GM19023 (cell line): Measurements from ENCODE around the gene PTGR1.

ENCODE experiments used
- ATAC-seq: cut with Tn5 transposase; IDR thresholded peaks from one replicate; pipeline ENCODE4 v1.9.1; 2021; ENCODE audit warnings: mild to moderate bottlenecking, moderate library complexity; ENCODE audit not compliant: unreplicated experiment

The PTGR1 gene

DNA sequence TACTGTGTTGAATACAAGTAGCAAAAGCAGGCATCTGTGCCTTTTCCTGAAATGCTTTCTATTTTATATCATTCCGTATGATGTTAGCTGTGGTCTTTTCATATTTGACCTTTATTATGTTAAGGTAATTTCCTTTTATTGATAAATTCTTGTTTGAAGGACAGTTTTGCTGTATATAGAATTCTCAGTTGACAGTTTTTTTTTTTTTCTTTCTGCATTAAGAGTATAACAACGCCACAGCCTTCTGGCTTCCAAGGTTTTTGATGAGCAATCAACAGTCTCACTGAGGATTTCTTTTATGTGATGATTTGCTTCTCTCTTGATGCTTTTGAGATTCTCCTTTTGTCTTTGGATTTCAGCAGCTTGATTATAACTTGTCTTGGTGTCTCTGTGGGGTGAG lies 50.8 kb downstream of the PTGR1 start:
- ATAC-seq = no peak

- no peak for ATAC-seq
These were observed 56.8 kb downstream of the PTGR1 start for GRCh38 chr9:111542497-111543254.

- no peak for ATAC-seq
These were observed 66.2 kb downstream of the PTGR1 start for GRCh38 chr9:111533099-111533790.

- ATAC-seq = no peak
These were observed 67.7 kb downstream of the PTGR1 start for GRCh38 chr9:111531716-111532115.

- no peak for ATAC-seq
These were observed 69.7 kb downstream of the PTGR1 start for GRCh38 chr9:111529787-111530186.

DNA sequence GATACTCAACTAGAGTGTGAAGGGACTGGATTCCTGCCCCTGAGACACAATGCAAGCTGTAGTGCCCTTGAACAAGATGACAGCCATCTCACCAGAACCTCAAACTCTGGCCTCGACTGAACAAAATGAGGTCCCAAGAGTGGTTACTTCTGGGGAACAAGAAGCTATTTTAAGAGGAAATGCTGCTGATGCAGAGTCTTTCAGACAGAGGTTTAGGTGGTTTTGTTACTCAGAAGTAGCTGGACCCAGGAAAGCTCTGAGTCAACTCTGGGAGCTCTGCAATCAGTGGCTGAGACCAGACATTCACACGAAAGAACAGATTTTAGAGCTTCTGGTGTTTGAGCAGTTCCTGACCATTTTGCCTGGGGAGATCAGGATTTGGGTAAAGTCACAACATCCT lies 72.1 kb downstream of the PTGR1 start:
- ATAC-seq = no peak

DNA sequence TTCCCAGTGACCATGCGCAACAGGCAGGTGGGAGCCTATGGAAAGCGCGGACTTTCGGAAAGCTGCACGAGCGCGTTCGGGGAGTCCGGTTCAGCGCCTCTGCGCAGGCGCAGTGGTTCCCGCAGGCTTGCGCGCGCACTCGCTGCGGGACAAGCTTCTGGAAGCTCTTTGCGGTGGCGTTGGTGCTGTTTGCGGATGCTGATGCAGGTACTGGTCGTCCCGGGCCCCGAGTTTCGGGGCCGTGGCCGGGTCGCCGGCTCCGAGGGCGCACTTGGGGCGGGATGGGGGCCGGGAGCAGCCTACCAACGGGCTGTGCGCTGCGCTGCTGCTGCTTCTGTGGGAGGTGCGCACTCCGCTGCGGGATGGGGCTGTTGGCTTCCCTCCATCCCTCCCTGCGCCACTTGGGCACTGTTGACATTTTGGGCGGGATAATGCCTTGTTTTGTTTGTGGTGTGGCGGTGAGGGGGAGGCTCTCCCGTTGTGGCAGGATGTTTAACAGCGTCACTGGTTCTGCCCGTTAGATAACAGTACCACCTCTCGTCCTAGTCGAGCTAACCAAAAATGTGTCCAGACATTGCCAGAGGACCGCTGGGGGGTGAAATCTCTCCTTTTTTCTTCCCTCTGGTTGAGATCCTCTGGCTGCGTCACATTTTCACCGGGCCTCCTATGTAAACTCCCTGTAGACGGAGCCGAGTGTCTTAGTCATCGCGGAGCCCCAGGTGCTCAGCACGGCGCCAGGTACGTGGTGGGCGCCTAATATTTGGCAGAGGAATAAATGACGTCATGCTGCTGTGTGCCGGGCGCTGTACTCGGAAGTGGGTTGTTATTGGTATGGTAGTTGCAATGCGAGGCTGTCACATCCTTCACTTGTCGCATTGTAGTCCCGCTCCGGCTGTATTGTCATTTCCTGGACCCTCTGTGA lies 74.1 kb downstream of the PTGR1 start, which contains the start of gene ZNF483:
Gene ZNF483 (plus strand): TSS at position 124 of the 922 bp plus-strand sequence. CDS start 2,217 bp downstream, outside the sequence.
- ATAC-seq = peak; percentile 57

DNA sequence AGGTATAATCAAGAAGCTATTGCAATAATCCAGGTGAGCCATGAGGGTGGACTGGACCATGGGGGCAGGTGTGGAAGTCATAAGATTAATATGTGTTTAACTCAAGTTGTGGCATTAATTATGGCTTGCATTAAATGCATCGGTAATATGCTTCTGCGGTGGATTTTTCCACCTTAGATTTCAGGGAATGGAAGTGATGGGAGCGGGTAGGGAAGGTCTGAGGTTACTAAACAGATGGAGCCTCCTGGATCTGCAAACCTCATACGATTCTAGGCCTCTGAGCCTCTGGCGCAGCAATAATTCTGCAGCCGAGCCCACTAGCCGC lies 74.8 kb downstream of the PTGR1 start:
- no peak for ATAC-seq

GRCh38 chr9:111516061-111516465 lies 83.4 kb downstream of the PTGR1 start:
- ATAC-seq = no peak

DNA sequence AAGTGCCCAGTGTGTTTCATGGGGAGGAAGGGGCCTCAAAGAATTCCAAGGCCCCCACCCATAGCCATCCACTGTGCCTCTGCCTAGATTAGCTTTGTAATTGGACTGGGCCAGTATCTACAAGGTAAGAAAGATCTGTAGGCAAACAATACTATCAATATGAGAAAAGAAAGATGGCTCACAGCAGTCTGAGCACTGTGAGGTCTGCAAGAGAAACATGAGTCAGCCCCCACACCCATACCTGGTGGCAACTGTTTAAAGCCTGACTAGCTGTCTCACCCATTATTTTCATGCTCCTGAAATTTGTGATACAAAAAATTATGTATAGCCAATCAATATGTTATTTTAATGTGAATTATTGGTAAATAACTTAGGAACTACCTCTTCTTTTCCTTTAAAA lies 84.5 kb downstream of the PTGR1 start:
- ATAC-seq = no peak
